ENCODE measurements around the gene SNX30.

DNA sequence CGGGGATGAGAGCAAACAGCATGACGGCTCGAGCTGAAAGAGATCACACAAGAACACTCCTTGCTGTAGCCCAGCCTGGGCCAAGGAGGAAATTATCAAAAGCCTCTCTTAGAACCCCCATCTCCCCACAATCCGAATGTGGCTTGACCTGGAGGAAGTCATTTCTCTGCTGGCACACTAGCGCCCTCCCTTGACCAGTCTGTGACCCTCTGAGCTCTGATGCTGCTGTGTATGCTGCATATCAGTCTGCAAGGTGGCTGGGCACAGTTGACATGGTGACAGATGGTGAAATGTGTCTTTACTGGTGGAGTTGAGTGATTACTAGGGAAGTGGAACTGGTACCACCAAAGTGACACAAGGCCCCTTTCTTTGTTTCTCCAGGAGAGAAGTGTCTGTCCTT lies 136.8 kb downstream of the SNX30 start:
- TF ChIP-seq, protein P1, sequence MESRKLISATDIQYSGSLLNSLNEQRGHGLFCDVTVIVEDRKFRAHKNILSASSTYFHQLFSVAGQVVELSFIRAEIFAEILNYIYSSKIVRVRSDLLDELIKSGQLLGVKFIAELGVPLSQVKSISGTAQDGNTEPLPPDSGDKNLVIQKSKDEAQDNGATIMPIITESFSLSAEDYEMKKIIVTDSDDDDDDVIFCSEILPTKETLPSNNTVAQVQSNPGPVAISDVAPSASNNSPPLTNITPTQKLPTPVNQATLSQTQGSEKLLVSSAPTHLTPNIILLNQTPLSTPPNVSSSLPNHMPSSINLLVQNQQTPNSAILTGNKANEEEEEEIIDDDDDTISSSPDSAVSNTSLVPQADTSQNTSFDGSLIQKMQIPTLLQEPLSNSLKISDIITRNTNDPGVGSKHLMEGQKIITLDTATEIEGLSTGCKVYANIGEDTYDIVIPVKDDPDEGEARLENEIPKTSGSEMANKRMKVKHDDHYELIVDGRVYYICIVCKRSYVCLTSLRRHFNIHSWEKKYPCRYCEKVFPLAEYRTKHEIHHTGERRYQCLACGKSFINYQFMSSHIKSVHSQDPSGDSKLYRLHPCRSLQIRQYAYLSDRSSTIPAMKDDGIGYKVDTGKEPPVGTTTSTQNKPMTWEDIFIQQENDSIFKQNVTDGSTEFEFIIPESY (IDR thresholded peaks at IDR 0.05; ENCODE audit: extremely low read depth, insufficient replicate concordance, low read length), result no peak
- TF ChIP-seq POLR2A (IDR thresholded peaks at IDR 0.05; ENCODE audit: borderline replicate concordance, extremely low read depth, insufficient read depth, insufficient read length) (no peak), POLR2AphosphoS5 (IDR thresholded peaks at IDR 0.05; ENCODE audit: low read depth, low read length) (no peak), YY1 (IDR thresholded peaks at IDR 0.05; ENCODE audit: extremely low read depth, insufficient replicate concordance, low read depth, low read length) (no peak), EGR1 (IDR thresholded peaks at IDR 0.05; ENCODE audit: low read depth) (no peak), SP1 (IDR thresholded peaks at IDR 0.05; ENCODE audit: low read depth) (no peak), CBX3 (IDR thresholded peaks at IDR 0.05; ENCODE audit: low read depth) (no peak), EZH2phosphoT487 (IDR thresholded peaks at IDR 0.05; ENCODE audit: borderline replicate concordance) (no peak), SIN3A (IDR thresholded peaks at IDR 0.05; ENCODE audit: low read depth) (no peak), EZH2 (IDR thresholded peaks at IDR 0.05) (no peak), ZNF274 (IDR thresholded peaks at IDR 0.05; ENCODE audit: low read depth, low read length) (no peak), TCF7L2 (IDR thresholded peaks at IDR 0.05; ENCODE audit: borderline replicate concordance, extremely low read depth, insufficient read depth, insufficient read length) (no peak), ZFX (IDR thresholded peaks at IDR 0.05) (no peak)
- TF ChIP-seq, protein P2, sequence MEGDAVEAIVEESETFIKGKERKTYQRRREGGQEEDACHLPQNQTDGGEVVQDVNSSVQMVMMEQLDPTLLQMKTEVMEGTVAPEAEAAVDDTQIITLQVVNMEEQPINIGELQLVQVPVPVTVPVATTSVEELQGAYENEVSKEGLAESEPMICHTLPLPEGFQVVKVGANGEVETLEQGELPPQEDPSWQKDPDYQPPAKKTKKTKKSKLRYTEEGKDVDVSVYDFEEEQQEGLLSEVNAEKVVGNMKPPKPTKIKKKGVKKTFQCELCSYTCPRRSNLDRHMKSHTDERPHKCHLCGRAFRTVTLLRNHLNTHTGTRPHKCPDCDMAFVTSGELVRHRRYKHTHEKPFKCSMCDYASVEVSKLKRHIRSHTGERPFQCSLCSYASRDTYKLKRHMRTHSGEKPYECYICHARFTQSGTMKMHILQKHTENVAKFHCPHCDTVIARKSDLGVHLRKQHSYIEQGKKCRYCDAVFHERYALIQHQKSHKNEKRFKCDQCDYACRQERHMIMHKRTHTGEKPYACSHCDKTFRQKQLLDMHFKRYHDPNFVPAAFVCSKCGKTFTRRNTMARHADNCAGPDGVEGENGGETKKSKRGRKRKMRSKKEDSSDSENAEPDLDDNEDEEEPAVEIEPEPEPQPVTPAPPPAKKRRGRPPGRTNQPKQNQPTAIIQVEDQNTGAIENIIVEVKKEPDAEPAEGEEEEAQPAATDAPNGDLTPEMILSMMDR (IDR thresholded peaks at IDR 0.05 in 2 of 3, conservative IDR thresholded peaks at IDR 0.05 in 1 of 3; ENCODE audit: borderline replicate concordance in 1 of 3, insufficient read depth in 1 of 3, low read depth in 2 of 3, low read length in 2 of 3), result peak; percentile 23 to 57 (median 41); a peak in 4 of 6 replicates
